ENCODE data around the gene MRGPRX1. TPM values are rescaled to one million over a fixed set of nuclear protein-coding genes. Genes with fewer than 3 reads are reported as not detected.
"Not testable (repeated sequence)": the region's sequence is repeated elsewhere in the genome, so short reads cannot be mapped to it uniquely, and the experiment has no call there.

MRGPRX1 gene
- total and polyA plus RNA-seq, 11 donors = not detected

DNA sequence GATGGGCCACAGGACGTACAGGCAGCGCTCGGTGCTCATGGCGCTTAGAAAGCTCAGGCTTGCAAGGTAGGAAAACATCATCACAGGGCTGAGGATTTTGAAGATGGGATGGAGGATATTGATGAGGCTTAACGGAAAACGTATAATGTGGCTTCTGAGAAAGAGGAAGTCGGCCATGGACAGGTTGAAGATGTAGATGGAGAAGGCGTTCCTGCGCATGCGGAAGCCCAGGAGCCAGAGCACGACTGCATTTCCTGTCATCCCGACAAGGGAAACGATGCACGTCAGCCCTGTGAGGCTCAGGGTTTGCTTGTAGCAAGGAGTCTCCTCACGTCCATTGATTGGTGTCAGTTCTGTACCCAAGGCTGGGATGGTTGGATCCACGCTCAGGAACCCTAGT is 17.4 kb upstream of the MRGPRX1 start:
- Histone ChIP-seq H3K27ac (no peak overlapping the region), H3K36me3 (no peaks in the 10 kb centered on the region), H3K4me1 (no peaks in the 10 kb centered on the region), H3K9me3 (no peaks in the 10 kb centered on the region), H3K27me3 (no peaks in the 10 kb centered on the region), H3K4me3 (no peak overlapping the region)
- no peak for TF ChIP-seq POLR2A (IDR thresholded peaks at IDR 0.05)
- TF ChIP-seq, protein P1, sequence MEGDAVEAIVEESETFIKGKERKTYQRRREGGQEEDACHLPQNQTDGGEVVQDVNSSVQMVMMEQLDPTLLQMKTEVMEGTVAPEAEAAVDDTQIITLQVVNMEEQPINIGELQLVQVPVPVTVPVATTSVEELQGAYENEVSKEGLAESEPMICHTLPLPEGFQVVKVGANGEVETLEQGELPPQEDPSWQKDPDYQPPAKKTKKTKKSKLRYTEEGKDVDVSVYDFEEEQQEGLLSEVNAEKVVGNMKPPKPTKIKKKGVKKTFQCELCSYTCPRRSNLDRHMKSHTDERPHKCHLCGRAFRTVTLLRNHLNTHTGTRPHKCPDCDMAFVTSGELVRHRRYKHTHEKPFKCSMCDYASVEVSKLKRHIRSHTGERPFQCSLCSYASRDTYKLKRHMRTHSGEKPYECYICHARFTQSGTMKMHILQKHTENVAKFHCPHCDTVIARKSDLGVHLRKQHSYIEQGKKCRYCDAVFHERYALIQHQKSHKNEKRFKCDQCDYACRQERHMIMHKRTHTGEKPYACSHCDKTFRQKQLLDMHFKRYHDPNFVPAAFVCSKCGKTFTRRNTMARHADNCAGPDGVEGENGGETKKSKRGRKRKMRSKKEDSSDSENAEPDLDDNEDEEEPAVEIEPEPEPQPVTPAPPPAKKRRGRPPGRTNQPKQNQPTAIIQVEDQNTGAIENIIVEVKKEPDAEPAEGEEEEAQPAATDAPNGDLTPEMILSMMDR (IDR thresholded peaks at IDR 0.05) = no peak
- DNase-seq = no peak
- ATAC-seq = no peak
- intact Hi-C loops (cut with DNase I) = no loop called here
- 83 to 88% (median 87%) methylated on average over 16 of the region's 16 CpGs for WGBS, 4 donors

DNA sequence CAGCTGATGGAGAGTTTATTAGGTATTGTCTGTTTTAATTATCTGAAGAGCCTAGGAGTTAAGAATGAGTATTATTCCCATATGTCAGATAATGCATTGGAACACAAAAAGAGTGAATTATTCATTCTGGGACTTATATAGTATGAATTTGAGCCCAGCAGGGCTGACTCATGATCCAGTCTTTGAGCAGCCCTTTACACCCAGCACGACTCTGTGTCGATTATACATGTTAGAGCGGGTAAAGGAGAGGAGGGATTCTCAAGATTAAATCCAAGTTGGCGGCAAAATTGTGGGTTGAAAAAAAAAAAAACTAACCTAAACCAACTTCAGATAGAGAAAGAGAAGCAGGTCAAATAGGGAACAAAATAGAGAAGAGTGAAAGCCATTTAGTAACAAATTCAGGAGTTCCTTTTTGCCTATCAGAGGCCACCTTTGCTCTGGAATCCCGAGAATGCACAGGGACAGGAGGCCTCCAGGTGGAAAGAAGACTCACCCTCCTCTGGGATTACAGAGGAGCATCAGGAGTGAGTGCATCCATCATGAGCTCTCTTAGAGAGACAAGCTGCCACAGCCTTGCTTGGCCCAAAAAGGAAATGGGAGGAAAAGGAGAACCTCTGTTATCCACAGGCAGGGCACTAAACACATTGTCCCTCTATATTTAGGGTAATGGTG is 3.1 kb downstream of the MRGPRX1 start:
- Histone ChIP-seq H3K36me3 (no peaks in the 10 kb centered on the region), H3K27ac (no peak overlapping the region), H3K4me3 (no peak overlapping the region), H3K4me1 (no peaks in the 10 kb centered on the region), H3K9me3 (no peaks in the 10 kb centered on the region), H3K27me3 (peaks cover 0 to 15% (median 2%) of the 10 kb centered on the region in 9 donors)
- no peak for ATAC-seq
- TF ChIP-seq, protein P1 (IDR thresholded peaks at IDR 0.05) = no peak
- TF ChIP-seq POLR2A (IDR thresholded peaks at IDR 0.05) = no peak
- intact Hi-C loops (cut with DNase I) = no loop called here
- DNase-seq = no peak
- 78 to 81% (median 80%) methylated on average over 5 of the region's 5 CpGs for WGBS, 4 donors

DNA sequence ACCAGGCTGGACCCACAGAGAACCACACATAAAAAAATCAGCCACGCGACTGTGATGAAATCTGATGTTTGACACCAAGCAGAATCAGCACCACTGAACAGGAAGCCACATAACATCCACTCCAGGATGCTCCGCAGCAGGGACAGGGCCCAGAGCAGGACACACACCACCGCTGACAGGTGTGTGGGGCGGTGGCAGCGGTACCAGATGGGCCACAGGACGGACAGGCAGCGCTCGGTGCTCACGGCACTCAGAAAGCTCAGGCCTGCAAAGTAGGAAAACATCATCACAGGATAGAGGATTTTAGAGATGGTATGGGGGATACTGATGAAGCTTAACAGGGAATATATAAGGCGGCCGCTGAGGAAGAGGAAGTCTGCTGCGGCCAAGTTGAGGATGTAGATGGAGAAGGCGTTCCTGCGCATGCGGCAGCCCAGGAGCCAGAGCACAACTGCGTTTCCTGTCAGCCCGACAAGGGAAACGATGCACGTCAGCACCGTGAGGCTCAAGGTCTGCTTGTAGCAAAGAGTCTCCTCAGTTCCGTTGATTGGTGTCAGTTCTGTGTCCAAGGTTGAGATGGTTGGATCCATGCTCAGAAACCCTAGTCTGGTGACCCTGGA is 4.9 kb downstream of the MRGPRX1 start:
- DNase-seq (no peak), ATAC-seq (no peak)
- no peaks in the 10 kb centered on the region for H3K36me3 ChIP-seq
- no peak overlapping the region for H3K27ac ChIP-seq
- H3K4me1 ChIP-seq = no peaks in the 10 kb centered on the region
- 79 to 88% (median 83%) methylated on average over 22 of the region's 22 CpGs for WGBS, 4 donors
- H3K27me3 ChIP-seq = peaks cover 0 to 7% (median 0%) of the 10 kb centered on the region in 9 donors
- no peaks in the 10 kb centered on the region for H3K9me3 ChIP-seq
- intact Hi-C loops (cut with DNase I) = no loop called here
- no peak overlapping the region for H3K4me3 ChIP-seq
- no peak for TF ChIP-seq POLR2A (IDR thresholded peaks at IDR 0.05)
- TF ChIP-seq, protein P1 (IDR thresholded peaks at IDR 0.05) = no peak

DNA sequence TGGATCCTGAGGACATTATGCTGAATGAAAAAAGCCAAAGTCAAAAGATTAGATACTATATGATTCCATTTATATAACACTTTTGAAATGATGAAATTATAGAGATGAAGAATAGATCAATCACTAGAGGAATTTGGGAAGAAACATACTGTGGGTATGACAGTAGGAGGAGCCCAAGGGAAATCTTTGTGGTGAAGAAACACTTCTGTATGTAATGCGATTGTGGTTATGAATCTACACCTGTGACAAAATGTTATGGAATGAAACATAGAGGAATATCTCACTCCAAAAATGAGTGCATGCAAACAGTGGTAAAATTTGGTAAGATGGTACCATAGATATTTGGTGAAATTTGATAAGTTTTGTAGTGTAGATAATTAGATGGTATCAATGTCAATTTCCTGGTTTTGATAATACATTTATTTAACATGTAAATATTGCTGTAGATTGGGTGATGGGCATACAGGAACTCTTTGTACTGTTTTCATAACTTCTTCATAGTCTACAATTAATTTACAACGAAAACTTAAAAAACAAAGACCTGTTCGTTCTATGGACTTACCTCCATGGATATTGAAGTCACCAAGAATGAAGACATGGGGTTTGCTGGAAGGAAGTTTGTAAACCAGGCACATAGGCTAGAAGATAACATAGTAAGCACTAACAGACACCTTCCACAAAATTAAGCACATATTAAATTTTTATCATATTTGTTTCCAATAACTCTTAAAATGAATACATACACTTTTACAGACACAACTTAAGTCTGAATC is 11.5 kb downstream of the MRGPRX1 start:
- H3K27me3 ChIP-seq = no peaks in the 10 kb centered on the region
- no peak for ATAC-seq
- no peaks in the 10 kb centered on the region for H3K4me1 ChIP-seq
- H3K9me3 ChIP-seq = peaks cover 0 to 17% (median 0%) of the 10 kb centered on the region in 12 donors
- intact Hi-C loops (cut with DNase I) = no loop called here
- H3K27ac ChIP-seq = no peak overlapping the region
- WGBS, 4 donors = 86 to 91% (median 87%) methylated on average over 3 of the region's 3 CpGs
- no peaks in the 10 kb centered on the region for H3K36me3 ChIP-seq
- H3K4me3 ChIP-seq = no peak overlapping the region
- TF ChIP-seq, protein P1 (IDR thresholded peaks at IDR 0.05) = no peak
- no peak for TF ChIP-seq POLR2A (IDR thresholded peaks at IDR 0.05)
- DNase-seq = no peak

DNA sequence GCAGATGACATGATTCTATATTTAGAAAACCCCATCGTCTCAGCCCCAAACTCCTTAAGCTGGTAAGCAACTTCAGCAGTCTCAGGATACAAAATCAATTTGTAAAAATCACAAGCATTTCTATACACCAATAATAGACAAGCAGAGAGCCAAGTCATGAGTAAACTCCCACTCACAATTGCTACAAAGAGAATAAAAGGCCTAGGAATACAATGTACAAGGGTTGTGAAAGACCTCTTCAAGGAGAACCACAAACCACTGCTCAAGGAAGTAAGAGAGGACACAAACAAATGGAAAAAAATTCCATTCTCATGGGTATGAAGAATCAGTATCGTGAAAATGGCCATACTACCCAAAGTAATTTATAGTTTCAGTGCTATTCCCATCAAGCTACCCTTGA is 13.8 kb downstream of the MRGPRX1 start:
- 51 to 58% (median 53%) methylated on average over 2 of the region's 2 CpGs for WGBS, 4 donors
- not testable (repeated sequence) for ATAC-seq, H3K27me3 ChIP-seq, DNase-seq, H3K27ac ChIP-seq, H3K4me1 ChIP-seq, H3K4me3 ChIP-seq, H3K36me3 ChIP-seq
- intact Hi-C loops (cut with DNase I) = loop anchor here in 2 of 10 donors (2.0 kb wide), 2 partner anchors 13 to 15 kb away; partner anchors contain the start of gene MRGPRX1 (in 1 of the 2)
- H3K9me3 ChIP-seq = peaks cover 0 to 17% (median 0%) of the 10 kb centered on the region in 12 donors

Measured in heart left ventricle (tissue), 16 donors.